GM15510 (cell line): ENCODE measurements around the gene MACF1.

Experiments
- POLR2A ChIP-seq: IDR thresholded peaks from 3 replicates; pipeline ENCODE4 v1.6.1; 2011; ENCODE audit warnings: borderline replicate concordance; ENCODE audit not compliant: insufficient read length; ENCODE audit errors: extremely low read depth

Gene MACF1

GRCh38 chr1:39261712-39262221 is 57.3 kb downstream of the MACF1 start:
- TF ChIP-seq POLR2A, result no peak

DNA sequence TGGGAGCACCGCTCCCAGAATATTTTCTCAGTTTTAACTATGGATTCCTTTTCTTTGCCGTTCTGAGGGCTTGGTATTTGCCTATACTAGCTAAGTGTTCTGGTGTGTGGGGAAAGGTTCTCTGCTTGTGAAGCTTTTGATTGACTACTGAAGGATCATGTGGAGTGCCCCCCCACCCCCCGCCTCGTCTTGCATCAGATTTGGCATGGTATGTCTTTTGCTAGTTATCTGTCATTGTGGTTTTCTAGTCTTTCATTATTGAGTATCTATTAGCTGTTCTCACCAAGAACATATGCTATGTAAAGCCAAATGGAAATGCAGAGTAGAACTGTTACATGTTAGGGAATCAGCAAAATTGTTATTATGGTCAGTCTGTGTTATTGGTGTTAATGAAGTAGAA is 58.3 kb downstream of the MACF1 start:
- no peak for TF ChIP-seq POLR2A

DNA sequence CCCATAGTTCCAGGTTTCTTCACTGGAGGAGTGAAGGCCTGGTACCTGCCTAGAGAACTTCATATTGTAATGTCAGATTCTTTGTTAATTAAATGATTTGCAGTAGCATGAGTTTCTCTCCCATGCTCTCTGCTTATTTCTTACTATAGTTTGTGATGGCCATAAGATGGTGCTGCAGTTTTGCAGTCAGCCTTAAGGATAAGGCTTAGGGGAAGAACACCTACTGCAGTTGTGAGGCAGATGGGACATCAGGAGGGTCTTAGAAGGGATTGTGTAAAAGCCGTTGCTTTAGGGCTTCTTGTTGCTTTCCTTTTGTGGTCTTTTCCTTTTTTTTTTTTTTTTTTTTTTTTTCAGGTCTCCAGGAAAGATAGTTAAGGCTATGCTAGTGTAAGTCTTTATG is 61.8 kb downstream of the MACF1 start:
- TF ChIP-seq POLR2A, result no peak

- TF ChIP-seq POLR2A, result no peak
These were observed 62.3 kb downstream of the MACF1 start for GRCh38 chr1:39266792-39267191.

DNA sequence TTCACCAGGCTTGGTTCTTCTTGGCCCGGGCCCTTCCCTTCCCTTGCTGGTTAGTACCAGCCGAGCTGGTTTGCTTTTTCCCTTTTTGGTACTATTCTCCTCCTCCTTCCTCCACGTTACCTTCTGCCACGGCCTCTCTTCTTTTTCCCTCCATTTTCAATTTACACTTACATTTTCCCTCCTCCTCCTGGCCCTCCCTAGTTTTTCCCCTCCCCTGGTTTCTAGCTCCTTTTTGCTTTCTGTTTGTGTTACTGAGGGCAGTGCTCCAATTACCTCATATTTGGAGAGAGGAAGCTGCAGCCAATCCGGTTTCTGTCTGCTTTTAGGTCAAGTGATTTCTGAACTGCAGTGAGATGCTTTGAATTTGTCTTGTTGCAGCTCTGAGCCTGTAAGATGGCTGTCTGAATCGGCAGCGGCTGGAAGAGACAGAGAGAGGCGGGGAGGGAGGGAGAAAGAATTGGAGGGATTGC is 63.7 kb downstream of the MACF1 start:
- TF ChIP-seq POLR2A, result no peak

GRCh38 chr1:39268906-39269305 is 64.4 kb downstream of the MACF1 start:
- no peak for TF ChIP-seq POLR2A

GRCh38 chr1:39269349-39269748 is 64.9 kb downstream of the MACF1 start:
- no peak for TF ChIP-seq POLR2A

DNA sequence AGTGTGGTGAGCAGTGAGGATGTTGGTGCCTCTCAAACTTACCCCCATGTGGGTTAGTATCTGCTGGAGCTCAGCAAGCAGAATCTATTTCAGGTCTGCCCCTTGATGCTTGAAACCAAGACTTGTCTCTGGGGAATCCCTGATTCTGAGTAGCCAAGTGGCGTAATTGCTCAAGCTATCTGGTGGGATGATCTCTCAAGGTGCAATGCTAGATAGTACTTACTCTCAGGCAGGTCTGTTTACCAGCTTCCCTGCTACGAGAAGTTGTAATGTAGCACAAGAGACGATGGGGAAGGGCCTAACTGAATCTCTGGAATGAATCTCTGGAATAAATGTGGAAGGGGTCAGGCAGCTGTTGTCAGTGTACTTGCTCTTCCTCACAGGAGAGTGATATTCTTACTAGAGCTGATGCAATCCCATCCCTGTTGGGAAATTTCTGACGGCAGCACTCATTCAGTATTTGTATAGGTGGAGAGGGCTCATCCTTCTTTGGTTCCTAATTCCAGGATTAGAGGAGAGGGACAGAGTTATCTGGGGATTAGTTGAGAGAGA is 65.4 kb downstream of the MACF1 start:
- no peak for TF ChIP-seq POLR2A

DNA sequence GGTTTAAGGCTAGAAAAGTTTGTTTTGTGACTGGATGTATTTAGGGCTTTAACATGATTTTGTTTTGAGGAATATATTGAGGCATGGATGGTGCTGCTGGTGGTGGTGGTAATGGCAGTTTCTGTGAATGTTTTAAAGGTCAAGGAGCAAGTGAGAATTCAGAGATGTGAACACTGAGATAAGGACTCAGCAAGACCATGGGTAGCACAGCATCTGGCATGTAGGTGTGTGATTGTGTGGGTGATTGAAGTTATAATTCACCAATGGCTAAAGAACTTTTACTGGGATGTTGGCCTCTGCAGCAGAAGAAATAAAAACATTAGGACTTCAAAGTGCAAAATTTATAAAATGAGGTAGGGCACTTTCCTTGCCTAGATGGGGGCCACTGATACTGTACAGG is 65.9 kb downstream of the MACF1 start:
- TF ChIP-seq POLR2A, result no peak

DNA sequence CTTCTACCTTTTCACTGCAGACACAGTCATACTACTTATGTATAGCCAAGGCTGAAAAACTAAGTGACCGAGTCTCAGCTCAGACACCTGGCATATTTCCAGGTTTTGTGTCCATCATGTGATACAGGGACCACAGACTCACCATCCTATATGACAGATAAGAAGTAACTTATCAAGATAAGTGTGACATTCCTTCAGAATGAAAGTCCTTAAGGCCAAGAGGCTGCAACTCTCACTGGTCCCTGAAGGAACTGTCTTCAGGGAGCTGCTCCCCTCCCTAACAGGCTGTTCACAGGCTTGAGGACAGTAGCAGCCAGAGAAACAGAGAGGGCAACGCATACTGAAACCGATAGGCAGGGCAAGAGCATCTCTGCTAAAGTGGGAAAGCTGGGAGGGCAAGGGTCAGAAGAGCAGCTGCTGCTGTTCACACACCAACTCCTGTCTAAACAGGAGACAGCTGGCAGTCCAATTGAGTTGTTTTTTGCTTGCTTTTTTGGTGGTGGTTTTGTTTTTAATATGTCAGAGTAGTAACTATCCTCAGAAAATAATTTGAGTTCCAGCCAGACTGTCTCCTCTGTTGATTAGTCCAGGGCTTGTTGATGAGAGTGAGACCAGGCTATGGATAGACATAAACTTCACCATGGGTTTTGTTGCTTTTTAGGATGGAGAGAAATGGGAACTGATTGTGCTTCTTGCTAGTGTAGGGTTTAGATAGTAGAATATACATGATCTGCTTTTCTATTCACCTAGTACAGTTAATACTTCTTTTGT is 67.7 kb downstream of the MACF1 start:
- no peak for TF ChIP-seq POLR2A

- no peak for TF ChIP-seq POLR2A
These were observed 68.4 kb downstream of the MACF1 start for GRCh38 chr1:39272798-39273469.

GRCh38 chr1:39275836-39276507 is 71.5 kb downstream of the MACF1 start:
- TF ChIP-seq POLR2A, result no peak

DNA sequence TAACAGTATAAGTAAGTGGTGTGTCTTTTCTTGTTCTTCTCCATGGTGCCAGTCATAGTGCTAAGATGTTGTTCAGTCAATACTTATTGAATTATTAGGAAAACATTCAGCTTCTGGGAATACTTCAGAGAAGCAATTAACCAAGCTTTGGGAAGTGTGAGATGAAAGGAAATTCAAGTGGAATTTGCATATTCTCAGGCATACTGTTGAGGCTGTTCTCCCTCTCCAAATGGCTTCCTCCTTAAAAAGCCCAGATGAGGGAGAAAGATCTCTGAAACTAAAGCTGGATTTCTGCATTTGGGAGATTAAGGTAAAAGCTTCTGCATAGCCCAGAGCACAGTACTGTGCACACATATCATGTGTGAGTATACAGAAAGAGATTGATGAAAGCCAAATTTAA is 73.4 kb downstream of the MACF1 start:
- TF ChIP-seq POLR2A, result no peak

GRCh38 chr1:39282537-39283216 is 78.2 kb downstream of the MACF1 start:
- TF ChIP-seq POLR2A, result no peak

DNA sequence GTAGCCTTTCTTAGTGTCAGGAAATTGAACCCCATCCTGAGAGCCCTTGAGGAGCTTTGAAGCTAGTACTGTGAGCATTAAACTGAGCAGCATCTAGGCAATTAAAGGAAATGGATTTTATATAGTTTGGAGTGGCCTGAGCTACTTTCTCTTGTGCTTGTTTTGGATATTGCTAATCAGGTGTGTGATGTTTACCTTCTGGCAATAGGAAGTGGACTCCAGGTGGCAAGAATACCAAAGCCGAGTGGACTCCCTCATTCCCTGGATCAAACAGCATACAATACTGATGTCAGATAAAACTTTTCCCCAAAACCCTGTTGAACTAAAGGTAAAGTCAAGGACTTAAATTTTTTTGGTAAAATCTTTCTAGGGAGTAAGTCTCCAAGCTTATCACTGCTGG is 79.4 kb downstream of the MACF1 start:
- TF ChIP-seq POLR2A, result no peak

DNA sequence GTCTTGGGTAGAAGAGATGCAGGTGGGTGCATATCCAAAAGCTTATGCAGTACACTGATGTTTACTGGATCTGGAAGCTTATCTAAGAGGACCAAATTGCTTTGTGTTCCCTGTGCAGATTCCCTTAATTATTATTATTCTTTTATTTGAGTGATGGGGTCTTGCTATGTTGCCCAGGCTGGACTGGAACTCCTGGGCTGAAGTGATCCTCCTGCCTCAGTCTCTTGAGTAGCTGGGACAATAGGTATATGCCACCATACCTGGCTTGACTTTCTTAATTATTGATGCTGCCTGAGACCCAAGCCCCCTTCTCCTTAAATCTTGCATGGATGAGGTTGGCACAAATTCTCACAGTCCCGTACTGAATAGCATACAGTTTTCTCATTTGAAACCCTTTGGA is 83.0 kb downstream of the MACF1 start:
- TF ChIP-seq POLR2A, result no peak
